ENCODE data around the gene ADGRG3.

Gene ADGRG3

DNA sequence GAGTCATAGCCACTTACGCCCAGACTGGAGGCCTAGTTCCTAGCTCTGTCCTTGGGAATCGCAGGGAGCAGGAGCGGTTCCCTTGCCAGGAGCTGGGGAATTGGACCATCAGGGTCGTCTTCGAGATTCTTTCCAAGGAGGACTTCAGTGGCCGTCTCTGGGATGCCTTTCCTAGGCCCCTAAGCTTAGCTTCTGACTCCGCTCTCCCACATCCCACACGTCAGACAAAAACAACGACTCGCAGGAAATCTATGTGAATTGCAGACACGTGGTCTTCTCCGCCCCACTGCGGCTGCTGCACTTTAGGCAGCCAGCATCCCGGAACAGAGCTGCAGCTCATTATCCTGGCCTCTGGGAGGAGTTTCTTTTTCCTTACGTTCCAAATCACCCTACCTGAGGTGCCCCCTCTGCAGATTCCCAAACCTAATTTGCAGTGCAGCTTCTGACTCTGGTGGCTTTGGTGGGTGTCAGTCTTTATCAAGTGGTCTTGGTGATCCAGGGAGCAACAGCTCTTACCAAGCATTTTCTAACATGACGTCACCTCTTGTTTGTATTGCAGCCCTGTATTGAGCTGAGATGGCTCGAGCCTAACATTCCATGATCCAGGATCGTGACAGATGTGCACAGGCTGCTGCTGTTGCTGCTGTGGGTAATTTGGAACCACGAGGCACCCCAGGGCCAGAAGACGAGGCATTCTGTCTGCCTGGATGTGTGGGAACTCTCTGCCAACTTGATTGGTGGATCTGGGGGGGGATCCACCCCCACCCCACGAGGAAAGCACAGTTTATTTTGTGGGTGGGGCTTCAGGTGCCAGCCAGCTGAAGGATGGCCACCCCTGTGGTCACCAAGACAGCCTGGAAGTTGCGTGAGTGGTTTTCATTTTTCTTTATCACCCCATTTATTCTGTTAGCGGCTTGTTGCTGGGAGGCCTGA is 68.6 kb downstream of the ADGRG3 start:
- DNase-seq (ENCODE audit: low read depth), result peak; percentile 84
- peak overlapping the region; percentile 99 for H3K4me3 ChIP-seq (ENCODE audit: low read depth, low read length)
- TF ChIP-seq, protein P1, sequence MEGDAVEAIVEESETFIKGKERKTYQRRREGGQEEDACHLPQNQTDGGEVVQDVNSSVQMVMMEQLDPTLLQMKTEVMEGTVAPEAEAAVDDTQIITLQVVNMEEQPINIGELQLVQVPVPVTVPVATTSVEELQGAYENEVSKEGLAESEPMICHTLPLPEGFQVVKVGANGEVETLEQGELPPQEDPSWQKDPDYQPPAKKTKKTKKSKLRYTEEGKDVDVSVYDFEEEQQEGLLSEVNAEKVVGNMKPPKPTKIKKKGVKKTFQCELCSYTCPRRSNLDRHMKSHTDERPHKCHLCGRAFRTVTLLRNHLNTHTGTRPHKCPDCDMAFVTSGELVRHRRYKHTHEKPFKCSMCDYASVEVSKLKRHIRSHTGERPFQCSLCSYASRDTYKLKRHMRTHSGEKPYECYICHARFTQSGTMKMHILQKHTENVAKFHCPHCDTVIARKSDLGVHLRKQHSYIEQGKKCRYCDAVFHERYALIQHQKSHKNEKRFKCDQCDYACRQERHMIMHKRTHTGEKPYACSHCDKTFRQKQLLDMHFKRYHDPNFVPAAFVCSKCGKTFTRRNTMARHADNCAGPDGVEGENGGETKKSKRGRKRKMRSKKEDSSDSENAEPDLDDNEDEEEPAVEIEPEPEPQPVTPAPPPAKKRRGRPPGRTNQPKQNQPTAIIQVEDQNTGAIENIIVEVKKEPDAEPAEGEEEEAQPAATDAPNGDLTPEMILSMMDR (conservative IDR thresholded peaks at IDR 0.05; ENCODE audit: low read depth, low read length), result peak; percentile 41

DNA sequence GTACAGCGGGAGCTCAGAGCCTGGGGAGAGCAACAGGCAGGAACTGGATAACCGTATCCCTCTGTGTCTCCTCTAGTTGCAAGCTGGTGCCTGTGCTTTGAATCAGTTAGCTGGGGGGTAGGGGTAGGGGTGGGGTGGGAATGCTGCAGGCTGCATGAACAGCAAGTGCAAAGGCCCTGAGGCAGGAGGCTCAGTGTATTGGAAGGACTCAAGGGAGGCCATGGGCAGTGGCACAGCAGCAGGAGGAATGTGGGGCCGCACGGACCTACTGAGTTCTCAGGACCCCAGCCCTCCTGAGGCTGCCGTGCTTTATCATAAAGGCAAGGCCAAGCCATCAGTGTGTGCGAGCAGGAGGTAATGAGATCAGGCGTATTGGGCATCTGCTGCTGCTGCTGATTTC is 70.7 kb downstream of the ADGRG3 start:
- TF ChIP-seq, protein P1 (conservative IDR thresholded peaks at IDR 0.05; ENCODE audit: low read depth, low read length), result no peak
- no peak for DNase-seq (ENCODE audit: low read depth)
- H3K4me3 ChIP-seq (ENCODE audit: low read depth, low read length), result no peak overlapping the region
